H9 (cell line): ENCODE measurements around the gene SPPL3. TPM values are rescaled to one million over a fixed set of nuclear protein-coding genes. Genes with fewer than 3 reads are reported as not detected.

Experiments
- DNase-seq: peaks from one replicate; pipeline ENCODE4 v3.0.0-alpha.2; 2017
- H2AFZ ChIP-seq: one replicate; pipeline ENCODE4 v1.6.1; 2013; ENCODE audit warnings: mild to moderate bottlenecking, low read length, control low read depth, moderate library complexity
- H2AK5ac ChIP-seq: 2 replicates; pipeline ENCODE4 v1.6.1; 2013; ENCODE audit warnings: low read length, control low read depth, mixed read lengths; ENCODE audit not compliant: insufficient read length
- H2BK120ac ChIP-seq: one replicate; pipeline ENCODE4 v1.6.1; 2013; ENCODE audit warnings: low read depth, mild to moderate bottlenecking, low read length, control low read depth, inconsistent platforms; ENCODE audit not compliant: poor library complexity, severe bottlenecking
- H2BK12ac ChIP-seq: 2 replicates; pipeline ENCODE4 v1.6.1; 2013; ENCODE audit warnings: low read length, control low read depth, mixed read lengths, low read depth; ENCODE audit not compliant: insufficient read length
- H2BK15ac ChIP-seq: 2 replicates; pipeline ENCODE4 v1.6.1; 2013; ENCODE audit warnings: low read depth, low read length, control low read depth
- H2BK20ac ChIP-seq: one replicate; pipeline ENCODE4 v1.6.1; 2013; ENCODE audit warnings: low read depth, mild to moderate bottlenecking, low read length, control low read depth, inconsistent platforms; ENCODE audit not compliant: poor library complexity, severe bottlenecking
- H2BK5ac ChIP-seq: 2 replicates; pipeline ENCODE4 v1.6.1; 2013; ENCODE audit warnings: low read length, control low read depth, mixed read lengths; ENCODE audit not compliant: insufficient read length
- H3K14ac ChIP-seq: 2 replicates; pipeline ENCODE4 v1.6.1; 2013; ENCODE audit warnings: low read length, control low read depth; ENCODE audit not compliant: insufficient read depth
- H3K18ac ChIP-seq: 2 replicates; pipeline ENCODE4 v1.6.1; 2013; ENCODE audit warnings: low read depth, mild to moderate bottlenecking, mixed read lengths, low read length, control low read depth; ENCODE audit not compliant: insufficient read length
- H3K23ac ChIP-seq: 2 replicates; pipeline ENCODE4 v1.6.1; 2013; ENCODE audit warnings: low read length, control low read depth, mixed read lengths, low read depth; ENCODE audit not compliant: insufficient read length
- H3K23me2 ChIP-seq: 2 replicates; pipeline ENCODE4 v1.6.1; 2013; ENCODE audit warnings: low read depth, mild to moderate bottlenecking, mixed read lengths, low read length, control low read depth; ENCODE audit not compliant: insufficient read length, poor library complexity, severe bottlenecking
- H3K27ac ChIP-seq: 2 replicates; pipeline ENCODE4 v1.5.1; 2013; ENCODE audit warnings: low read length, control low read depth, mixed read lengths, low read depth; ENCODE audit not compliant: insufficient read length
- H3K27me3 ChIP-seq: 2 replicates; pipeline ENCODE4 v1.6.1; 2013; ENCODE audit warnings: low read length, control low read depth, inconsistent platforms; ENCODE audit not compliant: insufficient read depth
- H3K4ac ChIP-seq: 2 replicates; pipeline ENCODE4 v1.6.1; 2013; ENCODE audit warnings: low read depth, mild to moderate bottlenecking, control low read depth, inconsistent platforms, low read length, moderate library complexity
- H3K4me1 ChIP-seq: 2 replicates; pipeline ENCODE4 v1.6.1; 2013; ENCODE audit warnings: low read length, control low read depth, inconsistent platforms; ENCODE audit not compliant: insufficient read depth
- H3K4me2 ChIP-seq: 2 replicates; pipeline ENCODE4 v1.6.1; 2013; ENCODE audit warnings: low read length, control low read depth, mixed read lengths; ENCODE audit not compliant: insufficient read length, insufficient read depth
- H3K56ac ChIP-seq: 2 replicates; pipeline ENCODE4 v1.6.1; 2013; ENCODE audit warnings: low read depth, mild to moderate bottlenecking, mixed read lengths, low read length, control low read depth; ENCODE audit not compliant: insufficient read length
- H3K79me1 ChIP-seq: 2 replicates; pipeline ENCODE4 v1.6.1; 2013; ENCODE audit warnings: low read depth, mild to moderate bottlenecking, moderate library complexity, low read length, control low read depth, inconsistent platforms; ENCODE audit not compliant: insufficient read depth, poor library complexity, severe bottlenecking
- H3K79me2 ChIP-seq: 2 replicates; pipeline ENCODE4 v1.6.1; 2013; ENCODE audit warnings: low read length, control low read depth, inconsistent platforms; ENCODE audit not compliant: insufficient read depth
- H3K9ac ChIP-seq: 2 replicates; pipeline ENCODE4 v1.6.1; 2013; ENCODE audit warnings: low read length, control low read depth, mixed read lengths; ENCODE audit not compliant: insufficient read length; ENCODE audit errors: extremely low read depth
- H3K9me3 ChIP-seq: one replicate; pipeline ENCODE4 v1.6.1; 2013; ENCODE audit warnings: low read depth, low read length, inconsistent platforms; ENCODE audit not compliant: control insufficient read depth
- H3T11ph ChIP-seq: one replicate; pipeline ENCODE4 v1.6.1; 2013; ENCODE audit warnings: mild to moderate bottlenecking, low read length, control low read depth, inconsistent platforms
- H4K20me1 ChIP-seq: one replicate; pipeline ENCODE4 v1.6.1; 2013; ENCODE audit not compliant: control insufficient read depth, insufficient read length, insufficient read depth
- H4K5ac ChIP-seq: 2 replicates; pipeline ENCODE4 v1.6.1; 2013; ENCODE audit warnings: low read depth, mild to moderate bottlenecking, mixed read lengths, low read length, control low read depth; ENCODE audit not compliant: insufficient read length
- H4K8ac ChIP-seq: replicated peaks from 2 replicates; pipeline ENCODE4 v1.6.1; 2013; ENCODE audit warnings: low read length, control low read depth, mixed read lengths, low read depth; ENCODE audit not compliant: insufficient read length
- H4K91ac ChIP-seq: 2 replicates; pipeline ENCODE4 v1.6.1; 2013; ENCODE audit warnings: low read depth, mild to moderate bottlenecking, moderate library complexity, mixed read lengths, low read length, control low read depth; ENCODE audit not compliant: insufficient read length
- H3K27ac Mint-ChIP-seq, 3 experiments: 2 replicates in 2 of 3; 3 replicates in 1 of 3; pipeline ENCODE4 v1.8.0; 2020 to 2021; ENCODE audit warnings: mixed read lengths in 3 of 3, mild to moderate bottlenecking in 1 of 3, moderate library complexity in 1 of 3
- H3K27me3 Mint-ChIP-seq: 2 replicates; pipeline ENCODE4 v1.8.0; 2021; ENCODE audit warnings: low read depth, mild to moderate bottlenecking, moderate library complexity, mixed read lengths
- H3K36me3 Mint-ChIP-seq, 3 experiments: 2 replicates in 2 of 3; 3 replicates in 1 of 3; pipeline ENCODE4 v1.8.0; 2020 to 2021; ENCODE audit warnings: low read depth in 3 of 3, mixed read lengths in 3 of 3; ENCODE audit not compliant: insufficient read depth in 1 of 3
- H3K4me1 Mint-ChIP-seq, 2 experiments: 2 replicates each; pipeline ENCODE4 v1.8.0; 2020; ENCODE audit warnings: mixed read lengths in 2 of 2
- H3K4me3 Mint-ChIP-seq, 2 experiments: 2 replicates in 1 of 2; 3 replicates in 1 of 2; pipeline ENCODE4 v1.8.0; 2020 to 2021; ENCODE audit warnings: mild to moderate bottlenecking in 2 of 2, mixed read lengths in 2 of 2, moderate library complexity in 1 of 2
- H3K9me3 Mint-ChIP-seq, 2 experiments: 2 replicates in 1 of 2; 3 replicates in 1 of 2; pipeline ENCODE4 v1.8.0; 2020; ENCODE audit warnings: mild to moderate bottlenecking in 2 of 2, mixed read lengths in 2 of 2, moderate library complexity in 1 of 2
- WGBS: extraction: QIAGEN DNeasy Blood & Tissue Kit; methylation state at CpG from one replicate; pipeline ENCODE4 v1.1.7; 2013; ENCODE audit warnings: missing lambda C conversion rate, low lambda C conversion rate, mixed read lengths; ENCODE audit not compliant: insufficient read length; ENCODE audit errors: extremely low coverage; 5-methylcytosine and 5-hydroxymethylcytosine counted together
- total RNA-seq: library from RNA; stranded (reverse); gene quantifications from 2 replicates; pipeline ENCODE4 v1.2.1, GENCODE V29; 2021
- TF ChIP-seq, protein P1 (sequence below): fragments of 200-600 bp; sonication (generic); conservative IDR thresholded peaks from 3 replicates; pipeline ENCODE4 v1.8.0; 2021; ENCODE audit warnings: antibody characterized with exemption, mild to moderate bottlenecking

SPPL3 gene
- total RNA-seq, 1 experiment from 2014 or later: 46.3 TPM

DNA sequence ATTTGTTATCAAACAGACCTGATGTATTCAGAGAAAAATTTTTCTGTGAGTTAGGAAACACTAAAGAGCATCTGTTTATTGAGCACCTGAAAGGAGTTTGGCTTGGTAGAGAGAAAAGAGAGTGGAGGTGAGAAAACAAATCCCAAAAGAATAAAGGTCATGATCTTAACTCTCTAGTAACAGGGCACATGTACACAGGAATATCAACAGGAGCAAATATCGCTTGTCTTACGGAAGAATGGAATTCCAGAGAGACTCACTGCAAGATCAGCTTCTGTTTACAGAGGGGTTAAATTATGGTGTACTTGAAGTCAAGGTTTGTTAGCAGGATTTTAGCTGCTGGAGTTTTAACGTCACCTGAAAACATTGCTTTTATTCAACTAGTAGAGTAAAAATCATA, 78.8 kb downstream of the SPPL3 start:
- Histone ChIP-seq H3K56ac (no peak overlapping the region), H2BK5ac (no peak overlapping the region), H2BK20ac (no peak overlapping the region), H3K23ac (no peak overlapping the region), H3T11ph (no peak overlapping the region), H3K4ac (no peak overlapping the region), H3K4me1 (peaks cover 7% of the 10 kb centered on the region; the same call in 1 of the 2 replicates), H4K91ac (no peak overlapping the region), H3K4me2 (no peak overlapping the region), H4K20me1 (no peaks in the 10 kb centered on the region), H2BK120ac (no peak overlapping the region), H3K27me3 (no peaks in the 10 kb centered on the region), H3K79me2 (peaks cover 2% of the 10 kb centered on the region; the same call in 1 of the 2 replicates), H2AK5ac (no peak overlapping the region), H3K27ac (no peak overlapping the region), H3K23me2 (no peaks in the 10 kb centered on the region), H3K14ac (no peak overlapping the region), H2BK15ac (no peak overlapping the region), H4K5ac (no peak overlapping the region), H3K9ac (no peak overlapping the region), H3K9me3 (no peaks in the 10 kb centered on the region), H3K79me1 (peaks cover 10% of the 10 kb centered on the region), H3K18ac (no peak overlapping the region), H2AFZ (no peak overlapping the region), H4K8ac (no peak overlapping the region), H2BK12ac (no peak overlapping the region)
- no peak overlapping the region for H3K27ac Mint-ChIP-seq
- TF ChIP-seq, protein P1, sequence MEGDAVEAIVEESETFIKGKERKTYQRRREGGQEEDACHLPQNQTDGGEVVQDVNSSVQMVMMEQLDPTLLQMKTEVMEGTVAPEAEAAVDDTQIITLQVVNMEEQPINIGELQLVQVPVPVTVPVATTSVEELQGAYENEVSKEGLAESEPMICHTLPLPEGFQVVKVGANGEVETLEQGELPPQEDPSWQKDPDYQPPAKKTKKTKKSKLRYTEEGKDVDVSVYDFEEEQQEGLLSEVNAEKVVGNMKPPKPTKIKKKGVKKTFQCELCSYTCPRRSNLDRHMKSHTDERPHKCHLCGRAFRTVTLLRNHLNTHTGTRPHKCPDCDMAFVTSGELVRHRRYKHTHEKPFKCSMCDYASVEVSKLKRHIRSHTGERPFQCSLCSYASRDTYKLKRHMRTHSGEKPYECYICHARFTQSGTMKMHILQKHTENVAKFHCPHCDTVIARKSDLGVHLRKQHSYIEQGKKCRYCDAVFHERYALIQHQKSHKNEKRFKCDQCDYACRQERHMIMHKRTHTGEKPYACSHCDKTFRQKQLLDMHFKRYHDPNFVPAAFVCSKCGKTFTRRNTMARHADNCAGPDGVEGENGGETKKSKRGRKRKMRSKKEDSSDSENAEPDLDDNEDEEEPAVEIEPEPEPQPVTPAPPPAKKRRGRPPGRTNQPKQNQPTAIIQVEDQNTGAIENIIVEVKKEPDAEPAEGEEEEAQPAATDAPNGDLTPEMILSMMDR: no peak
- H3K27me3 Mint-ChIP-seq: no peaks in the 10 kb centered on the region
- H3K4me1 Mint-ChIP-seq: peaks cover 20 to 27% of the 10 kb centered on the region in 2 experiments
- DNase-seq: no peak
- no CpG with 5 or more reads among the region's 3 CpGs for WGBS
- no peak overlapping the region for H3K4me3 Mint-ChIP-seq
- no peaks in the 10 kb centered on the region; a peak in 2 of 7 replicates for H3K36me3 Mint-ChIP-seq
- peaks cover 2 to 3% of the 10 kb centered on the region in 2 experiments; a peak in 3 of 5 replicates for H3K9me3 Mint-ChIP-seq
